Fibroblast of lung (primary cell): ENCODE results near the gene SH3RF1. TPM values are rescaled to one million over a fixed set of nuclear protein-coding genes. Genes with fewer than 3 reads are reported as not detected.

ENCODE experiments used
- DNase-seq, 2 donors: peaks; one replicate each; pipeline versions ENCODE4 v3.0.0 to v3.0.0-alpha.2; 2010; ENCODE audit warnings: low read depth in 2 of 2
- H2AFZ ChIP-seq: 2 replicates; pipeline ENCODE4 v1.5.1; 2012; ENCODE audit warnings: low read length, control low read depth, inconsistent platforms
- H3K27ac ChIP-seq: 2 replicates; pipeline ENCODE4 v1.5.1; 2011; ENCODE audit warnings: low read length, control low read depth; ENCODE audit not compliant: insufficient read depth
- H3K27me3 ChIP-seq: 2 replicates; pipeline ENCODE4 v1.5.1; 2011; ENCODE audit warnings: mild to moderate bottlenecking, low read length; ENCODE audit not compliant: control insufficient read depth, insufficient read depth
- H3K36me3 ChIP-seq: 2 replicates; pipeline ENCODE4 v1.5.1; 2011; ENCODE audit warnings: low read length; ENCODE audit not compliant: control insufficient read depth, insufficient read depth
- H3K4me1 ChIP-seq: 2 replicates; pipeline ENCODE4 v1.5.1; 2011; ENCODE audit warnings: low read length; ENCODE audit not compliant: control insufficient read depth, insufficient read depth; ENCODE audit errors: extremely low read depth
- H3K4me2 ChIP-seq: 2 replicates; pipeline ENCODE4 v1.5.1; 2011; ENCODE audit warnings: low read length, control low read depth; ENCODE audit not compliant: insufficient read depth; ENCODE audit errors: extremely low read depth
- H3K4me3 ChIP-seq, 4 experiments: fragments of 200-600 bp in 1 of 4; sonication (generic) in 1 of 4; replicated peaks in 1 of 4; 2 replicates each; pipeline ENCODE4 v1.5.1; 2011 to 2016; ENCODE audit warnings: low read length in 4 of 4, low read depth in 3 of 4, mild to moderate bottlenecking in 3 of 4, control low read depth in 2 of 4, inconsistent platforms in 1 of 4, mixed read lengths in 1 of 4; ENCODE audit not compliant: insufficient read depth in 1 of 4; ENCODE audit errors: control extremely low read depth in 1 of 4
- H3K79me2 ChIP-seq: 2 replicates; pipeline ENCODE4 v1.5.1; 2012; ENCODE audit warnings: mild to moderate bottlenecking, low read length, inconsistent platforms; ENCODE audit not compliant: control insufficient read depth, insufficient read depth
- H3K9ac ChIP-seq: 2 replicates; pipeline ENCODE4 v1.5.1; 2011; ENCODE audit warnings: mild to moderate bottlenecking, low read length, control low read depth; ENCODE audit not compliant: insufficient read depth
- H3K9me3 ChIP-seq: 2 replicates; pipeline ENCODE4 v1.5.1; 2012; ENCODE audit warnings: low read depth, low read length; ENCODE audit not compliant: control insufficient read depth, insufficient read depth
- H4K20me1 ChIP-seq: 2 replicates; pipeline ENCODE4 v1.5.1; 2011; ENCODE audit warnings: low read length; ENCODE audit not compliant: control insufficient read depth, insufficient read depth; ENCODE audit errors: extremely low read depth
- CTCF ChIP-seq, 2 donors: IDR thresholded peaks in 1 of 2; conservative IDR thresholded peaks in 1 of 2; 1 replicate in 1 of 2; 2 replicates in 1 of 2; pipeline ENCODE4 v1.5.1; 2011 to 2012; ENCODE audit warnings: low read length in 2 of 2, control low read depth in 1 of 2, inconsistent platforms in 1 of 2, low read depth in 1 of 2, mild to moderate bottlenecking in 1 of 2
- EZH2 ChIP-seq: IDR thresholded peaks from 2 replicates; pipeline ENCODE4 v1.5.1; 2012; ENCODE audit warnings: low read length, control low read depth, mild to moderate bottlenecking; ENCODE audit errors: missing control alignments
- polyA plus RNA-seq, 2 donors: library from polyadenylated mRNA; depleted of rRNA in 1 of 2; stranded (reverse) in 1 of 2; unstranded in 1 of 2; fragments of >200 nt; gene quantifications; 2 replicates each; pipeline ENCODE4 v1.2.1, GENCODE V29; 2011 to 2012; ENCODE audit warnings: missing spikeins in 1 of 2
- total RNA-seq: library from RNA; depleted of rRNA; stranded (reverse); fragments of >200 nt; gene quantifications from 2 replicates; pipeline ENCODE4 v1.2.1, GENCODE V29; 2014

Gene SH3RF1
- total and polyA plus RNA-seq, 2 donors (not counting 1 experiment from before 2014, with no cell fraction given): 13.0 to 18.8 TPM

DNA sequence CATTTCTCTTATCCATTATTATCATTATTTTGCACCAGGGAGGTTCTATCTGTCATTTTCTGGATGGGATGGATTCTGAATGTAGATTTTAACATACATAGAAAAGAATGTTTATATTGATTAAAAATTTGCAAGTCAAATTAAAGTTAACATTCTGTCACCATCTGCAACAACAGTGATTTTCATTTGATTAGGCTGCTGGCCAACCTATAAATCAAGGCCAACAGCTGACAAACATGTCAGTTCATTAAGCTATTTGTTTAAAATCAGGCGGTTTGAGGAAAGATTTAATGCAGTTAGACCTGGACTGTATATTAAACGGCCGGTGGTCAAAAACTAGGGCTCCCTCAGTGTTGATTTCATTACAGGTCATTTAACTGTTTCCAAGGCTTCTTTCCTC, 151.2 kb downstream of the SH3RF1 start:
- H3K4me2 ChIP-seq: no peak overlapping the region
- H3K79me2 ChIP-seq: no peaks in the 10 kb centered on the region
- no peak overlapping the region for H3K27ac ChIP-seq
- H3K9ac ChIP-seq: no peak overlapping the region
- TF ChIP-seq CTCF (conservative IDR thresholded peaks at IDR 0.05 in 1 of 2, IDR thresholded peaks at IDR 0.05 in 1 of 2; ENCODE audit: low read depth in 1 of 2, low read length in 2 of 2): no peak
- H3K4me1 ChIP-seq: peaks cover 18% of the 10 kb centered on the region
- H3K4me3 ChIP-seq: no peak overlapping the region
- no peak for DNase-seq
- no peak overlapping the region for H2AFZ ChIP-seq
- H3K36me3 ChIP-seq: peaks cover 13% of the 10 kb centered on the region
- no peaks in the 10 kb centered on the region for H4K20me1 ChIP-seq
- no peaks in the 10 kb centered on the region for H3K27me3 ChIP-seq
- no peaks in the 10 kb centered on the region for H3K9me3 ChIP-seq

DNA sequence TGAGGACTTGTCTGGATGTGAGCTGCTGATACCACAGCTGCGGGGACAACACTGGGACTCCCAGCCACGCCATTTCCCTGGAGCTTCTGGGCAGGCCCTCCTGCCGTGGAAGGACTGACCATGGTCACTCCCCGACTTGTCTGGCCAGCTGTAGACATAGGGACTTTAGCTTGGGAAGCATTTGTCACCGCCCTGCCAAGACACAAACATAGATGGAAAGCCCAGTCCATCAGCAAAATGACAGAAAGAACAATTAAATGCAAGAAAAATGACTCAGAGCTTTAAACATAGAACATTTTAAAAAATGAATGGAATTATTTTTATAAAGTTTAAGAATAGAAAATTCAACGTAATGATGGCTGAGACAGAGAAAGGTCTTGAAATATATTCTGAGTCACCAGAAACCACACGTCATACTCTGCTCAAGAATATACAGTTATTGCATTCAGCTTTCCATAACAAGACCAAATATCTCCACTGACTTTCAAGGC, 153.1 kb downstream of the SH3RF1 start:
- H3K27ac ChIP-seq: peak overlapping the region; percentile 72
- no peak overlapping the region for H3K9ac ChIP-seq
- no peak for TF ChIP-seq CTCF (conservative IDR thresholded peaks at IDR 0.05 in 1 of 2, IDR thresholded peaks at IDR 0.05 in 1 of 2; ENCODE audit: low read depth in 1 of 2, low read length in 2 of 2)
- no peak for TF ChIP-seq EZH2
- H3K4me3 ChIP-seq: no peak overlapping the region
- no peaks in the 10 kb centered on the region for H4K20me1 ChIP-seq
- no peaks in the 10 kb centered on the region for H3K79me2 ChIP-seq
- H3K36me3 ChIP-seq: peaks cover 16% of the 10 kb centered on the region
- H3K27me3 ChIP-seq: no peaks in the 10 kb centered on the region
- H3K9me3 ChIP-seq: no peaks in the 10 kb centered on the region
- peaks cover 18% of the 10 kb centered on the region for H3K4me1 ChIP-seq
- DNase-seq: peak; percentile 85 to 87
- no peak overlapping the region for H2AFZ ChIP-seq
- H3K4me2 ChIP-seq: no peak overlapping the region

- Histone ChIP-seq H3K9ac (no peak overlapping the region), H3K79me2 (no peaks in the 10 kb centered on the region), H3K36me3 (peaks cover 13% of the 10 kb centered on the region), H3K27ac (peak overlapping the region; percentile 52), H2AFZ (no peak overlapping the region), H3K27me3 (no peaks in the 10 kb centered on the region), H4K20me1 (no peaks in the 10 kb centered on the region), H3K4me3 (no peak overlapping the region), H3K4me2 (no peak overlapping the region), H3K9me3 (no peaks in the 10 kb centered on the region), H3K4me1 (peaks cover 18% of the 10 kb centered on the region)
- TF ChIP-seq CTCF (conservative IDR thresholded peaks at IDR 0.05 in 1 of 2, IDR thresholded peaks at IDR 0.05 in 1 of 2; ENCODE audit: low read depth in 1 of 2, low read length in 2 of 2): no peak
- TF ChIP-seq EZH2: no peak
- DNase-seq: peak in 1 of 2 donors; percentile 61
Measured at GRCh38 chr4:169116270-169116901, 154.4 kb downstream of the SH3RF1 start.
